Measurements from ENCODE around the gene NEK6. TPM values are rescaled to one million over a fixed set of nuclear protein-coding genes. Genes with fewer than 3 reads are reported as not detected.

The NEK6 gene
- total and polyA plus RNA-seq, 10 donors = 11.2 to 71.3 (median 41.1) TPM

DNA sequence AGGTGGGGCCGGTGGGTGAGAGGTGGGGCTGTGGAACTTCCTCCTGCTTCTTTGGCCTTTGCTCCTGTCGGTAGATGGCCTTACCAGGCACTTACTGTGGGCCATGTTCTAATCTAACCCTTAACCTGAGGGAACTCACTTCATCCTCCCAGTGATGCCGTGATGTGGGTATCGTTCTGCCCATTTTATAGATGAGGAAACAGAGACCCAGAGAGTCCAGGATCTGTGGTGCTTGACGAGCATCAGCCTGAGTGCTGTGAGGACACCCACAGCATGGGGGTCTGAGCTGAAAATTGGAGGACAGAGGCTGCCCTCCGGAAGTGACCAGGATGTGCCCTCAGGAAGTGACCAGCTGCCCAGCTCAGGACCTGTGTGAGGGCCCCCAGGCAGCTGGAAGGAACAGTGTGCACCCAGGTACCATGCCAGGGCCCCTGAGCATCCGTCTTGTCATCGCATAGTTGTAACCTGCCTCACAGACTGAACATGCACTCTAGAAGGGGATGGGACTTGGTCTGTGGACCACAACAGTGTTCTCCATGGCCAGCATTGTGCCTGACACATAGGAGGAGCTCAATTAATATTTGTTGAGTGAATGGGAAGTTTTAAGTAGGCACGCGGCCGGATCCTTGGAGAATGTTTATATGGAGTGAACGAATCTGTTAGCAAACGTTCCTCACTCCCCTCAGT, 8.5 kb downstream of the NEK6 start:
- peak overlapping the region in 7 of 8 donors; percentile 27 to 90 (median 85) for H3K27ac ChIP-seq
- peaks cover 59 to 100% (median 98%) of the 10 kb centered on the region in 6 donors for H3K4me1 ChIP-seq
- peaks cover 0 to 20% (median 2%) of the 10 kb centered on the region in 6 donors for H3K36me3 ChIP-seq
- no peaks in the 10 kb centered on the region for H3K27me3 ChIP-seq (replicated peaks in 1 of 7)
- H3K9me3 ChIP-seq = no peaks in the 10 kb centered on the region
- 60 to 75% (median 69%) methylated on average over 12 to 13 of the region's 13 CpGs for WGBS, 5 donors
- no peak for TF ChIP-seq POLR2AphosphoS5 (IDR thresholded peaks at IDR 0.05)
- TF ChIP-seq POLR2A (IDR thresholded peaks at IDR 0.05) = no peak
- TF ChIP-seq, protein P1, sequence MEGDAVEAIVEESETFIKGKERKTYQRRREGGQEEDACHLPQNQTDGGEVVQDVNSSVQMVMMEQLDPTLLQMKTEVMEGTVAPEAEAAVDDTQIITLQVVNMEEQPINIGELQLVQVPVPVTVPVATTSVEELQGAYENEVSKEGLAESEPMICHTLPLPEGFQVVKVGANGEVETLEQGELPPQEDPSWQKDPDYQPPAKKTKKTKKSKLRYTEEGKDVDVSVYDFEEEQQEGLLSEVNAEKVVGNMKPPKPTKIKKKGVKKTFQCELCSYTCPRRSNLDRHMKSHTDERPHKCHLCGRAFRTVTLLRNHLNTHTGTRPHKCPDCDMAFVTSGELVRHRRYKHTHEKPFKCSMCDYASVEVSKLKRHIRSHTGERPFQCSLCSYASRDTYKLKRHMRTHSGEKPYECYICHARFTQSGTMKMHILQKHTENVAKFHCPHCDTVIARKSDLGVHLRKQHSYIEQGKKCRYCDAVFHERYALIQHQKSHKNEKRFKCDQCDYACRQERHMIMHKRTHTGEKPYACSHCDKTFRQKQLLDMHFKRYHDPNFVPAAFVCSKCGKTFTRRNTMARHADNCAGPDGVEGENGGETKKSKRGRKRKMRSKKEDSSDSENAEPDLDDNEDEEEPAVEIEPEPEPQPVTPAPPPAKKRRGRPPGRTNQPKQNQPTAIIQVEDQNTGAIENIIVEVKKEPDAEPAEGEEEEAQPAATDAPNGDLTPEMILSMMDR (IDR thresholded peaks at IDR 0.05 in 8 of 11, conservative IDR thresholded peaks at IDR 0.05 in 3 of 11) = no peak
- intact Hi-C loops (cut with DNase I; ENCODE audit: low total_unique reads) = no loop called here
- DNase-seq = no peak
- H3K4me3 ChIP-seq = no peak overlapping the region

GRCh38 chr9:124266826-124267201, 9.1 kb downstream of the NEK6 start:
- intact Hi-C loops (cut with DNase I; ENCODE audit: low total_unique reads) = no loop called here
- Histone ChIP-seq H3K4me3 (no peak overlapping the region), H3K9me3 (no peaks in the 10 kb centered on the region), H3K27me3 (replicated peaks in 1 of 7) (no peaks in the 10 kb centered on the region), H3K27ac (peak overlapping the region; percentile 28 to 90 (median 80)), H3K36me3 (peaks cover 0 to 25% (median 2%) of the 10 kb centered on the region in 6 donors), H3K4me1 (peaks cover 57 to 100% (median 98%) of the 10 kb centered on the region in 6 donors)
- no peak for DNase-seq
- WGBS, 5 donors = 38 to 79% (median 54%) methylated on average over 2 of the region's 2 CpGs
- TF ChIP-seq, protein P1 (IDR thresholded peaks at IDR 0.05 in 8 of 11, conservative IDR thresholded peaks at IDR 0.05 in 3 of 11) = no peak
- TF ChIP-seq POLR2A (IDR thresholded peaks at IDR 0.05) (no peak), POLR2AphosphoS5 (IDR thresholded peaks at IDR 0.05) (no peak)

DNA sequence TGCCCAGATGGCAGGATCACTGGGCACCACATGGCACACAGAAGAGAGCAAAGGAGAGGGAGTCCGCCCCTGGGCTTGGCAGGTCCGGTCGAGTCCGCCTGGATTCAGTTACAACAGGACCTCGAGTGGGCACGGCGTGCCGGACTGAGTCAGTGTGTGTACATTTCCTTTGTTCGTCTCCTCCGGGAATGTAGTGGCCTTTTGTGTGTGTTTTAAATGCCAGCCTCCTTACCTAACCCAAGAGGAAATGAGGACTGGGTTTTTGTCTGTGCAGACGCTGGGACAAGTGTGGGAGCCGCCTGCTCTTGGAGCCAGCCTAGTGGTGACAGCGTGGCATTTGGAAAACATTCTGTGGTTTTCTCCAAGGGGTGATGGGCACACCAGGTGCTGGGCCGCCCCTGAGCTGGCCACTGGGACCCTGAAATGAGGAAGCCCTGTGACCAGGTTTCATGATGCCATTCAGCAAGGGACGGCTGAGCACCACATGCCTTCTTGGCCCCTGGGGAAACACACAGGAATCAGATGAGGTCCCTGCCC, 9.6 kb downstream of the NEK6 start:
- Histone ChIP-seq H3K27ac (peak overlapping the region; percentile 28 to 90 (median 80)), H3K9me3 (no peaks in the 10 kb centered on the region), H3K27me3 (replicated peaks in 1 of 7) (no peaks in the 10 kb centered on the region), H3K36me3 (peaks cover 0 to 29% (median 2%) of the 10 kb centered on the region in 6 donors), H3K4me1 (peaks cover 58 to 100% (median 99%) of the 10 kb centered on the region in 6 donors), H3K4me3 (peak overlapping the region in 1 of 8 donors; percentile 30)
- TF ChIP-seq, protein P1 (IDR thresholded peaks at IDR 0.05 in 8 of 11, conservative IDR thresholded peaks at IDR 0.05 in 3 of 11) = peak in 1 of 11 experiments; percentile 3
- TF ChIP-seq POLR2A (IDR thresholded peaks at IDR 0.05) (no peak), POLR2AphosphoS5 (IDR thresholded peaks at IDR 0.05) (peak in 2 of 3 donors; percentile 32 to 59)
- WGBS, 5 donors = 13 to 42% (median 26%) methylated on average over 15 of the region's 15 CpGs
- peak; percentile 81 for DNase-seq
- intact Hi-C loops (cut with DNase I; ENCODE audit: low total_unique reads) = no loop called here

- DNase-seq = no peak
- H3K27me3 ChIP-seq (replicated peaks in 1 of 7) = no peaks in the 10 kb centered on the region
- H3K4me3 ChIP-seq = peak overlapping the region in 1 of 8 donors; percentile 30
- H3K36me3 ChIP-seq = peaks cover 0 to 25% (median 1%) of the 10 kb centered on the region in 6 donors
- H3K9me3 ChIP-seq = no peaks in the 10 kb centered on the region
- H3K4me1 ChIP-seq = peaks cover 57 to 100% (median 98%) of the 10 kb centered on the region in 6 donors
- WGBS, 5 donors = 82 to 92% (median 86%) methylated on average over 3 of the region's 3 CpGs
- intact Hi-C loops (cut with DNase I; ENCODE audit: low total_unique reads) = no loop called here
- TF ChIP-seq POLR2A (IDR thresholded peaks at IDR 0.05) = no peak
- TF ChIP-seq POLR2AphosphoS5 (IDR thresholded peaks at IDR 0.05) = no peak
- TF ChIP-seq, protein P1 (IDR thresholded peaks at IDR 0.05 in 8 of 11, conservative IDR thresholded peaks at IDR 0.05 in 3 of 11) = no peak
- peak overlapping the region in 3 of 8 donors; percentile 74 to 90 (median 90) for H3K27ac ChIP-seq
Measured at GRCh38 chr9:124268248-124268647, 10.5 kb downstream of the NEK6 start.

All from spleen (tissue), 11 donors.